Fibroblast of skin of abdomen (primary cell): Measurements from ENCODE around the gene ARHGEF16.

ENCODE experiments used
- DNase-seq: peaks from one replicate; pipeline ENCODE4 v3.0.0-alpha.2; 2013

Gene ARHGEF16

DNA sequence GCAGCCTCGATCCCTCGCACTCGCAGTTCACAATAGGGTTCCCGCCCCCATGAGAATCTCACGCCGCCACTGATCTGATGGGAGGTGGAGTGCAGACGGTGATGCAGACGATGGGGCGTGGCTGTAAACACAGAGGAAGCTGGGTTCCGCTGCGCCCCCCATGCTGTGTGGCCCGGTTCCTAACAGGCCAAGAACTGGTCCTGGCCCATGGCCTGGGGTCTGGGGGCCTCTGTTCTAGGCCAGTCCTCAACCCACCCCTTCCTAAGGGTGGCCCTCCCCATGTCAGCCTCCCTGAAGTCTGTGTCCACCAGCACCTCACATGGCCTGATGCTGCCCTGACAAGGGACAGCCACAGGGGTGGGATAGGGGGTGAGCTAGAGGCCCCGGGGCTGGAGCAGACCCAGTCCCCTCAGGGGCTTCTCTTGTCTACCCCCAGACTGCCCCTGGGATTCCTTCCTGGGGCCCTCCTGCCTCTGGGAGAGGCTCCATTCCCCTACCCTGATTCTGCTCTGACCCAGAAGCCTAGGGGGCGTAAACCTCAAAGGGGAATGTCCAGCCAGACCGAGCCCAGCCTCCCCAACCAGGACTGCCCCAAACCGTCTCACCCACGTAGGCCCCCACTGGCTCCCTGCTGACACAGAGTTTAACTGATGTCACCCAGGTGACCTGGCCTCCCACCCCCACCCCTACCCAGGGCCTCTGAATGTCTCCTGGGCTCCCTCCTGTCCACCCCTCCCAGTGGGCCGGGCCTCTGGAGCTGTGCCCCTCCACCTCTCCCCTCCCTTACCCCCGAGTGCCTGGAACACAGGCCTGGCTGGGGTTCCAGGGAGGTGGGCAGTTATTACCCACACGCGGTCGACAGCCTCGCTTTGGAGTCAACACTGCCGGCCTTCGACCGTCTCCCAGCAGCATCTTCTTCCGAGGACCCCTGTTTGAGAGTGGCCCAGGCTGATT is 14.8 kb upstream of the ARHGEF16 start:
- no peak for DNase-seq

GRCh38 chr1:3440300-3440681 is 14.2 kb upstream of the ARHGEF16 start:
- DNase-seq = no peak

- no peak for DNase-seq
Measured at GRCh38 chr1:3440711-3441409, 13.6 kb upstream of the ARHGEF16 start.

- DNase-seq = no peak
Measured at GRCh38 chr1:3441410-3441847, 13.0 kb upstream of the ARHGEF16 start.

DNA sequence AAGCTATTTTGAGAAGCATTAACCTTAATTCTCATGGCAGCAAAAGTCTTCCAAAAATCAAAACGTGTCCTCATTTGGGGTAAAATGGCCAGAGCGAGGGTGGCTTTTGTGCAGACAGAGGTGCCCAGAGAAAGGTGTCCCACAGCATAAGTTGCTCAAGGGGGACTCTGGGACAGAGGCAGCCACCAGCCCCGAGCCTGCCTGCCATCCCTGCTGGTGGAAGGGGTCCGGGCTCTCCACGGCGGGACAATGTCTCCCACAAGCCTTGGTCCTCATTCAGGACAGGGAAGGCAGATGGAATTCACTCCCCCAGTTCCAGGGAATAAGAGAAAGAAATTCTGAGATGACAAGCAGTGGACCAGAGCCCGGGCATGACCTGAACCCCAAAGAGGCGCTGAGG is 12.6 kb upstream of the ARHGEF16 start:
- DNase-seq = no peak

GRCh38 chr1:3442331-3442730 is 12.1 kb upstream of the ARHGEF16 start:
- DNase-seq = no peak

GRCh38 chr1:3442901-3443300 is 11.6 kb upstream of the ARHGEF16 start:
- DNase-seq = no peak

DNA sequence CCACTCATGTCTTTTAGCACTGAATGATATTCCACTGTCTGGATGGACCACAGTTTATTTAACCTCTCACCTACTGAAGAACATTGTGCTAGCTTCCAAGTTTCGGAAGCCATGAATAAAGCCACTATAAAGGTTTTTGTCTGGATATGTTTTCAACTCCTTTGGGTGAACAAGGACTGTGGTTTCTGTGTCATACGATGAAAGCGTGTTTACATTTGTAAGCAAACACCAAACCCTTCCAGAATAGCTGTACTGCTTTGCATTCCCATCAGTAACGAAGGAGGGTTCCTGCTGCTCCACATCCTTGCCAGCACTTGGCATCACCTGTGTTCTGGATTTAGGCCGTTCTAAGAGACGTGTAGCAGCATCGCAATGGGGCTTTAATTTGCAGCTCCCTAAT is 10.7 kb upstream of the ARHGEF16 start:
- DNase-seq = no peak

- no peak for DNase-seq
Measured at GRCh38 chr1:3444298-3444697, 10.2 kb upstream of the ARHGEF16 start.

- DNase-seq = no peak
Measured at GRCh38 chr1:3444736-3445135, 9.7 kb upstream of the ARHGEF16 start.

GRCh38 chr1:3450202-3450863 is 4.1 kb upstream of the ARHGEF16 start:
- no peak for DNase-seq

DNA sequence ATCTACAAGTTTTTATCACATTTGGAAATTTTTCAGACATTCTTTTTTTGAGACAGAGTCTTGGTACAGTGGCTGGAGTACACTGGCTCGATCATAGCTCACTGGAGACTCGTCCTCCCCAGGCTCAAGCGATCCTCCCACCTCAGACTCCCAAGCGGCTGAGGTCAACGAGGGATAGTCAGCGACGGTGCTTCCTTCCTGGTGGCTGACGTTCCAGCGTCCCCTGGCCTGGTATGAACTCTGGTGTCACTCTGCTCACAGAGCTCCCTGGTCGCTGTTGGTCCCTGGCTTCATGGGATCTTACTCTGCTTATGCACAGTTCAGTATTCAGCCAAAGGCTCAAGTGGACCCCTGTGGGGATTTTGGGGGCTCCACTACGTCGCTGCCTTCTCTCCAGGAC is 3.5 kb upstream of the ARHGEF16 start:
- no peak for DNase-seq

- DNase-seq = no peak
Measured at GRCh38 chr1:3451994-3452865, 2.2 kb upstream of the ARHGEF16 start.

DNA sequence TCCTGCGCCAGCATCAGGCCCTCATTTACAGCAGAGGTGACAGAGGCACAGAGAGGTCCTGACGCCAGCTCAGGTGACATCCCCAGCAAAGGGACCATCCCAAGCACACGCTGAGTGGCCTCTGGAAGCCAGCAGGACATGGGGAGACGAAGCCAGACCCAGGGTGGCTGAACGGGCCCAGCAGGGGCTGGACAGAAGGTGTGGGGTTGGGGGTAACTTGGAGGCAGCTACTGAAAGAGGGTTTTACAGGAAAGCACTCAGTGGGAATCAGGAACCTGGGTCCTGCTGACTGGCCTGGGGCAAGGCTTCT is 1.6 kb upstream of the ARHGEF16 start:
- no peak for DNase-seq

GRCh38 chr1:3453203-3453761 is 1.2 kb upstream of the ARHGEF16 start:
- DNase-seq = peak; percentile 42

- no peak for DNase-seq
Measured at GRCh38 chr1:3454811-3455618, 550 bp downstream of the ARHGEF16 start.

GRCh38 chr1:3455670-3456448 is 1.4 kb downstream of the ARHGEF16 start:
- no peak for DNase-seq

GRCh38 chr1:3456449-3456963 is 2.0 kb downstream of the ARHGEF16 start:
- no peak for DNase-seq

- no peak for DNase-seq
Measured at GRCh38 chr1:3456964-3457909, 2.8 kb downstream of the ARHGEF16 start.
